Keratinocyte (primary cell): ENCODE results near the gene HEG1.

Experiments
- CTCF ChIP-seq, 3 experiments: IDR thresholded peaks in 1 of 3; conservative IDR thresholded peaks in 1 of 3; optimal IDR thresholded peaks in 1 of 3; 2 replicates in 2 of 3; 3 replicates in 1 of 3; pipeline versions ENCODE3 to v1.5.1; 2011; ENCODE audit warnings: low read length in 3 of 3, mild to moderate bottlenecking in 3 of 3, moderate library complexity in 2 of 3, control low read depth in 1 of 3, inconsistent platforms in 1 of 3; ENCODE audit not compliant: insufficient read depth in 2 of 3; ENCODE audit errors: extremely low read depth in 1 of 3
- EZH2 ChIP-seq: IDR thresholded peaks from one replicate; pipeline ENCODE4 v1.6.1; 2012; ENCODE audit warnings: inconsistent platforms, mild to moderate bottlenecking, low read length, moderate library complexity

- no peak for TF ChIP-seq CTCF (optimal IDR thresholded peaks at IDR 0.05 in 1 of 3, IDR thresholded peaks at IDR 0.05 in 1 of 3, conservative IDR thresholded peaks at IDR 0.05 in 1 of 3; ENCODE audit: extremely low read depth in 1 of 3, insufficient read depth in 2 of 3, low read length in 3 of 3)
- TF ChIP-seq EZH2: no peak
Measured at GRCh38 chr3:124993466-124993865, 62.3 kb downstream of the HEG1 start.
